Panc1 (cell line): ENCODE data around the gene CFAP97D2. TPM values are rescaled to one million over a fixed set of nuclear protein-coding genes. Genes with fewer than 3 reads are reported as not detected.

Experiments
- ATAC-seq: fragments of 200-7000 bp; cut with Tn5 transposase; 2 replicates; pipeline ENCODE4 v1.9.1; 2020; ENCODE audit warnings: mild to moderate bottlenecking, moderate library complexity
- BruUV-seq: library from RNA; stranded (reverse); fragments of 400-500 nt; replicated peaks from 2 replicates; lab custom pipeline; 2021; lab: Mats Ljungman, UMichigan
- CTCF ChIA-PET: fragments of 300-600 bp; sonication (Branson Sonifier 250); formaldehyde crosslinking; loops from one replicate; lab custom pipeline; 2022; ENCODE audit warnings: antibody characterized with exemption; lab: Charles Lee
- POLR2A ChIA-PET: fragments of 300-600 bp; sonication (Branson Sonifier 250); formaldehyde crosslinking; loops from one replicate; lab custom pipeline; 2022; ENCODE audit warnings: antibody characterized with exemption; lab: Charles Lee
- DNase-seq: peaks from one replicate; pipeline ENCODE4 v3.0.0-alpha.2; 2010; ENCODE audit warnings: low read depth, low spot score
- H3K27ac ChIP-seq: 2 replicates; pipeline ENCODE4 v1.5.1; 2011; ENCODE audit warnings: mild to moderate bottlenecking, low read length, inconsistent platforms
- H3K27me3 ChIP-seq: fragments of 200-500 bp; sonication (Bioruptor generic); 2 replicates; pipeline ENCODE4 v1.6.0; 2014; ENCODE audit warnings: low read length, inconsistent platforms; ENCODE audit not compliant: control insufficient read depth, insufficient read depth
- H3K36me3 ChIP-seq: fragments of 200-500 bp; sonication (Bioruptor generic); 2 replicates; pipeline ENCODE4 v1.5.1; 2014; ENCODE audit warnings: inconsistent platforms, mild to moderate bottlenecking, low read length, moderate library complexity; ENCODE audit not compliant: control insufficient read depth, insufficient read depth
- H3K4me1 ChIP-seq: 2 replicates; pipeline ENCODE4 v1.5.1; 2011; ENCODE audit warnings: inconsistent platforms, mild to moderate bottlenecking, low read length, moderate library complexity; ENCODE audit not compliant: control insufficient read depth, insufficient read depth
- H3K4me3 ChIP-seq, 2 experiments: 2 replicates each; pipeline ENCODE4 v1.5.1; 2011 to 2012; ENCODE audit warnings: low read depth in 2 of 2, low read length in 2 of 2, mild to moderate bottlenecking in 2 of 2, inconsistent platforms in 1 of 2, moderate library complexity in 1 of 2
- H3K9me3 ChIP-seq: fragments of 200-500 bp; sonication (Bioruptor generic); 2 replicates; pipeline ENCODE4 v1.5.1; 2014; ENCODE audit warnings: low read depth, mild to moderate bottlenecking, inconsistent platforms, low read length, moderate library complexity; ENCODE audit not compliant: control insufficient read depth, insufficient read depth
- POLR2AphosphoS5 ChIP-seq: IDR thresholded peaks from 2 replicates; pipeline ENCODE4 v1.6.1; 2012; ENCODE audit warnings: mild to moderate bottlenecking, low read depth, low read length, moderate library complexity
- SIN3A ChIP-seq: IDR thresholded peaks from 2 replicates; pipeline ENCODE4 v1.6.1; 2012; ENCODE audit warnings: low read depth, mild to moderate bottlenecking, low read length, moderate library complexity, borderline replicate concordance; ENCODE audit not compliant: insufficient read depth
- in situ Hi-C: cut with HindIII; loops from 2 replicates; pipeline ENCODE4 v1.10.0; 2016; ENCODE audit warnings: low sequenced_read_pairs, low pct_unique_long_range_greater_than_20kb
- intact Hi-C: fragments of 100-400 bp; cut with micrococcal nuclease; formaldehyde crosslinking; loops from one replicate; pipeline ENCODE4 v1.10.0; 2022; ENCODE audit not compliant: unreplicated experiment
- total RNA-seq: library from RNA; stranded (reverse); gene quantifications from one replicate; pipeline ENCODE4 v1.2.1, GENCODE V29; 2021; ENCODE audit not compliant: unreplicated experiment
- TF ChIP-seq, protein P1 (sequence below), 2 experiments: IDR thresholded peaks; 2 replicates each; pipeline ENCODE4 v1.6.1; 2011 to 2012; ENCODE audit warnings: low read depth in 2 of 2, control low read depth in 1 of 2, low read length in 1 of 2, mild to moderate bottlenecking in 1 of 2, moderate library complexity in 1 of 2; ENCODE audit not compliant: insufficient read depth in 1 of 2
- TF ChIP-seq, protein P2 (sequence below): fragments of 450-650 bp; IDR thresholded peaks from 2 replicates; pipeline ENCODE4 v1.5.1; 2017; ENCODE audit warnings: mild to moderate bottlenecking

Gene CFAP97D2
- total RNA-seq, 1 experiment from 2014 or later = not detected

DNA sequence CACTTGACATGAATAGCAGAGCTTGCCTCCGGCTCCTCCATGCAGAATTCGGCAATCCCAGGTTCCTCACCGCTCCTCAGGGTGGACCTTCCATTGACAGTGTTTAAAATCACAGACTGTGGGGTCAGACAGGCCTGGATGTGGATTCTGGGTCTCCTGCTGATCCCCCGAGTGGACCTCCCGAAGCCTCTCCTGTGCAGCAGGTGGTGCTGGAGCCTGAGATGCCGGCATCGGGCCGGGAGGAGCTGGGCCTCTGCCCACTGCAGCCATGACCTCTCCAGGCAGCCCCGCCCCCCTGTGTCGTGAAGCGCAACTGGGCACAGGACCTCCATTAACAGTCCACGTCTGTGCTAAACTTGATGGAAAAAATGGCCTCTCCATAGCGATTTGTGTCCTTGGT lies 45.1 kb downstream of the CFAP97D2 start:
- in situ Hi-C loops = no loop called here
- no peak for DNase-seq
- no peak for ATAC-seq
- Histone ChIP-seq H3K4me1 (peaks cover 15% of the 10 kb centered on the region), H3K4me3 (no peak overlapping the region), H3K9me3 (no peaks in the 10 kb centered on the region), H3K27ac (no peak overlapping the region), H3K36me3 (no peaks in the 10 kb centered on the region), H3K27me3 (no peaks in the 10 kb centered on the region)
- POLR2A ChIA-PET = interaction anchor here (0.6 kb wide), 1 partner anchor 101 kb away, joined by 3 read pairs; no protein-coding TSS in a partner anchor
- TF ChIP-seq POLR2AphosphoS5 = no peak
- TF ChIP-seq, protein P1, sequence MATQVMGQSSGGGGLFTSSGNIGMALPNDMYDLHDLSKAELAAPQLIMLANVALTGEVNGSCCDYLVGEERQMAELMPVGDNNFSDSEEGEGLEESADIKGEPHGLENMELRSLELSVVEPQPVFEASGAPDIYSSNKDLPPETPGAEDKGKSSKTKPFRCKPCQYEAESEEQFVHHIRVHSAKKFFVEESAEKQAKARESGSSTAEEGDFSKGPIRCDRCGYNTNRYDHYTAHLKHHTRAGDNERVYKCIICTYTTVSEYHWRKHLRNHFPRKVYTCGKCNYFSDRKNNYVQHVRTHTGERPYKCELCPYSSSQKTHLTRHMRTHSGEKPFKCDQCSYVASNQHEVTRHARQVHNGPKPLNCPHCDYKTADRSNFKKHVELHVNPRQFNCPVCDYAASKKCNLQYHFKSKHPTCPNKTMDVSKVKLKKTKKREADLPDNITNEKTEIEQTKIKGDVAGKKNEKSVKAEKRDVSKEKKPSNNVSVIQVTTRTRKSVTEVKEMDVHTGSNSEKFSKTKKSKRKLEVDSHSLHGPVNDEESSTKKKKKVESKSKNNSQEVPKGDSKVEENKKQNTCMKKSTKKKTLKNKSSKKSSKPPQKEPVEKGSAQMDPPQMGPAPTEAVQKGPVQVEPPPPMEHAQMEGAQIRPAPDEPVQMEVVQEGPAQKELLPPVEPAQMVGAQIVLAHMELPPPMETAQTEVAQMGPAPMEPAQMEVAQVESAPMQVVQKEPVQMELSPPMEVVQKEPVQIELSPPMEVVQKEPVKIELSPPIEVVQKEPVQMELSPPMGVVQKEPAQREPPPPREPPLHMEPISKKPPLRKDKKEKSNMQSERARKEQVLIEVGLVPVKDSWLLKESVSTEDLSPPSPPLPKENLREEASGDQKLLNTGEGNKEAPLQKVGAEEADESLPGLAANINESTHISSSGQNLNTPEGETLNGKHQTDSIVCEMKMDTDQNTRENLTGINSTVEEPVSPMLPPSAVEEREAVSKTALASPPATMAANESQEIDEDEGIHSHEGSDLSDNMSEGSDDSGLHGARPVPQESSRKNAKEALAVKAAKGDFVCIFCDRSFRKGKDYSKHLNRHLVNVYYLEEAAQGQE (IDR thresholded peaks at IDR 0.05; ENCODE audit: insufficient read depth in 1 of 2, low read depth in 2 of 2, low read length in 1 of 2) = no peak
- TF ChIP-seq, protein P2, sequence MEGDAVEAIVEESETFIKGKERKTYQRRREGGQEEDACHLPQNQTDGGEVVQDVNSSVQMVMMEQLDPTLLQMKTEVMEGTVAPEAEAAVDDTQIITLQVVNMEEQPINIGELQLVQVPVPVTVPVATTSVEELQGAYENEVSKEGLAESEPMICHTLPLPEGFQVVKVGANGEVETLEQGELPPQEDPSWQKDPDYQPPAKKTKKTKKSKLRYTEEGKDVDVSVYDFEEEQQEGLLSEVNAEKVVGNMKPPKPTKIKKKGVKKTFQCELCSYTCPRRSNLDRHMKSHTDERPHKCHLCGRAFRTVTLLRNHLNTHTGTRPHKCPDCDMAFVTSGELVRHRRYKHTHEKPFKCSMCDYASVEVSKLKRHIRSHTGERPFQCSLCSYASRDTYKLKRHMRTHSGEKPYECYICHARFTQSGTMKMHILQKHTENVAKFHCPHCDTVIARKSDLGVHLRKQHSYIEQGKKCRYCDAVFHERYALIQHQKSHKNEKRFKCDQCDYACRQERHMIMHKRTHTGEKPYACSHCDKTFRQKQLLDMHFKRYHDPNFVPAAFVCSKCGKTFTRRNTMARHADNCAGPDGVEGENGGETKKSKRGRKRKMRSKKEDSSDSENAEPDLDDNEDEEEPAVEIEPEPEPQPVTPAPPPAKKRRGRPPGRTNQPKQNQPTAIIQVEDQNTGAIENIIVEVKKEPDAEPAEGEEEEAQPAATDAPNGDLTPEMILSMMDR = no peak
- intact Hi-C loops = no loop called here
- CTCF ChIA-PET = interaction anchor here (0.6 to 0.7 kb wide), 2 partner anchors 84 to 113 kb away, joined by 4 to 16 read pairs; no protein-coding TSS in a partner anchor
- BruUV-seq = no TSS peak

DNA sequence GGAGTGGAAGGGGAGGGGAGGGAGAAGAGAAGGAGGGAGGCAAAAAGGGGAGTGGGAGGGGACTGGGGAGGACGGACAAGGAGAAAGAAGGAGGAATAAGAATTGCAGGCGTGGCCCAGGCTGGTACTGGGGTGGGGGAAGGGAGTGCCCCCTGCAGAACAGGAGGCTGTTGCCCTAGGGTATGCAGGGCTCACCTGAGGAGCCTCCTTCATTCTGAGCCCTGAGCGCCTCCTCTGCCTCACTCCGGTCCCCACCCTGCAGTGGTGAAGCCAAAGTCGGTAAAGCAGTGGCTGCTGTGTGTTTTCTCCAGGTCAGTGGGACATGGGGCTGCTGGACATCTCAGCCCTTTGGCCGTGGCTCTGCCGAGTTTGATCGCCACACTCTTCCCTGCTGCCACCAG lies 46.6 kb downstream of the CFAP97D2 start:
- Histone ChIP-seq H3K4me1 (peaks cover 15% of the 10 kb centered on the region), H3K36me3 (no peaks in the 10 kb centered on the region), H3K27ac (peak overlapping the region; percentile 61), H3K9me3 (no peaks in the 10 kb centered on the region), H3K27me3 (no peaks in the 10 kb centered on the region), H3K4me3 (no peak overlapping the region)
- in situ Hi-C loops = no loop called here
- no peak for DNase-seq
- ChIA-PET CTCF (interaction anchor here (0.6 to 0.9 kb wide), 2 partner anchors 79 to 208 kb away, joined by 3 read pairs; no protein-coding TSS in a partner anchor), POLR2A (no interaction called here)
- no TSS peak for BruUV-seq
- ATAC-seq = peak; percentile 62
- TF ChIP-seq, protein P1 (IDR thresholded peaks at IDR 0.05; ENCODE audit: insufficient read depth in 1 of 2, low read depth in 2 of 2, low read length in 1 of 2) = no peak
- TF ChIP-seq SIN3A = no peak
- TF ChIP-seq POLR2AphosphoS5 = no peak
- TF ChIP-seq, protein P2 = no peak
- intact Hi-C loops = loop anchor here (5.0 kb wide), 1 partner anchor 98 kb away; no protein-coding TSS in a partner anchor
